ENCODE measurements around the gene PLD3. TPM values are rescaled to one million over a fixed set of nuclear protein-coding genes. Genes with fewer than 3 reads are reported as not detected.

The PLD3 gene
- total RNA-seq, 1 donor from 2014 or later: 353 TPM

DNA sequence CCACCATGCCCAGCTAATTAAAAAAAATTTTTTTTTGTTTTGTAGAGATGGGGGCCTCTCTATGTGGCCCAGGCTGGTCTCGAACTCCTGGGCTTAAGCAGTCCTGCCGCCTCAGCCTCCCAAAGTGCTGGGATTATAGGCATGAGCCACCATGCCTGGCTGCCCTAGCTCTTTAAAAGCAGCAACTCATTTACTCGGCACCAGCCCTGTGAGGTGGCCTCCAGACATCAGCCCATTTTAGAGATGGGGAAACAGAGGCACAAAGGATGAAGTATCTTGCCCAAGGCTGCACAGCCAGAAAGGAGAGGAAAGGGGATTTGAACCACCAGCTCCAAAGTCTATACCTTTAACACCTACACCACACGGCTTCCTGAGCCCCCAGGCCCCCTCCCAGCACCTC lies 64.4 kb downstream of the PLD3 start:
- no peak for DNase-seq (ENCODE audit: low spot score, unreplicated experiment)
- no peaks in the 10 kb centered on the region for H3K9me3 Mint-ChIP-seq (ENCODE audit: low read depth)
- no peak overlapping the region for H3K4me3 Mint-ChIP-seq (ENCODE audit: low read depth)
- TF ChIP-seq, protein P1, sequence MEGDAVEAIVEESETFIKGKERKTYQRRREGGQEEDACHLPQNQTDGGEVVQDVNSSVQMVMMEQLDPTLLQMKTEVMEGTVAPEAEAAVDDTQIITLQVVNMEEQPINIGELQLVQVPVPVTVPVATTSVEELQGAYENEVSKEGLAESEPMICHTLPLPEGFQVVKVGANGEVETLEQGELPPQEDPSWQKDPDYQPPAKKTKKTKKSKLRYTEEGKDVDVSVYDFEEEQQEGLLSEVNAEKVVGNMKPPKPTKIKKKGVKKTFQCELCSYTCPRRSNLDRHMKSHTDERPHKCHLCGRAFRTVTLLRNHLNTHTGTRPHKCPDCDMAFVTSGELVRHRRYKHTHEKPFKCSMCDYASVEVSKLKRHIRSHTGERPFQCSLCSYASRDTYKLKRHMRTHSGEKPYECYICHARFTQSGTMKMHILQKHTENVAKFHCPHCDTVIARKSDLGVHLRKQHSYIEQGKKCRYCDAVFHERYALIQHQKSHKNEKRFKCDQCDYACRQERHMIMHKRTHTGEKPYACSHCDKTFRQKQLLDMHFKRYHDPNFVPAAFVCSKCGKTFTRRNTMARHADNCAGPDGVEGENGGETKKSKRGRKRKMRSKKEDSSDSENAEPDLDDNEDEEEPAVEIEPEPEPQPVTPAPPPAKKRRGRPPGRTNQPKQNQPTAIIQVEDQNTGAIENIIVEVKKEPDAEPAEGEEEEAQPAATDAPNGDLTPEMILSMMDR (IDR thresholded peaks at IDR 0.05; ENCODE audit: unreplicated experiment): no peak
- no peaks in the 10 kb centered on the region for H3K36me3 Mint-ChIP-seq (ENCODE audit: insufficient read depth)
- peaks cover 5% of the 10 kb centered on the region for H3K27me3 Mint-ChIP-seq
- no peak overlapping the region for H3K27ac Mint-ChIP-seq
- H3K4me1 Mint-ChIP-seq (ENCODE audit: low read depth): peaks cover 2% of the 10 kb centered on the region

DNA sequence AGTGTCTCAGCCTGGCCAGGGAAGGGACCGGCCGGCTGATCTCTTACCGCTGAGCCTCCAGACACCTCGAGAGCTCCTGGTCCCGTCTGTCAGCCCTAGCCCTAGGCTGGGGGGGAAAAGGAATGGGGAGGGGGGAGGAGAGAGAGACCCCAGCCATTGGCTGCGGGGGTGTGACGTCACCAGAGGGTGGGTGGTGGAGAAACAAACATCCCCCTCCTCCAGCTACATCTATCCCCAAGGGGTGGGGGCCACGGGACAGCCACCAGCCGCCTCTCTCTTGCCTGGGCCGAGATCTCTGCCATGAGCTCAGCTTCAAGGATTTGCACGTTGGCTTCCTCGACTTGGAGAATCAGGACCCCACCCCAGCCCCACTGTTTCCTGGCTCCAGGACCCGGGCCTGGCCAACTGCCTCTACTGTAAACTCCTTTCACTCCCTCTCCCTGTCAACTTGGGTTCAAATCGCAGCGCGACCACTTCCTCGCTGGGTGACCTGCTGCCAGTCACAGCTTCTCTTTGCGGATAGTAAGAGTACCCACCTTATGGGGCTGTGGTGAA lies 64.9 kb downstream of the PLD3 start, which contains the start of gene PRX:
Gene PRX (minus strand): TSS at position 88 of the 555 bp plus-strand sequence. CDS start 5,446 bp downstream, outside the sequence.
- peaks cover 2% of the 10 kb centered on the region for H3K4me1 Mint-ChIP-seq (ENCODE audit: low read depth)
- no peak for DNase-seq (ENCODE audit: low spot score, unreplicated experiment)

DNA sequence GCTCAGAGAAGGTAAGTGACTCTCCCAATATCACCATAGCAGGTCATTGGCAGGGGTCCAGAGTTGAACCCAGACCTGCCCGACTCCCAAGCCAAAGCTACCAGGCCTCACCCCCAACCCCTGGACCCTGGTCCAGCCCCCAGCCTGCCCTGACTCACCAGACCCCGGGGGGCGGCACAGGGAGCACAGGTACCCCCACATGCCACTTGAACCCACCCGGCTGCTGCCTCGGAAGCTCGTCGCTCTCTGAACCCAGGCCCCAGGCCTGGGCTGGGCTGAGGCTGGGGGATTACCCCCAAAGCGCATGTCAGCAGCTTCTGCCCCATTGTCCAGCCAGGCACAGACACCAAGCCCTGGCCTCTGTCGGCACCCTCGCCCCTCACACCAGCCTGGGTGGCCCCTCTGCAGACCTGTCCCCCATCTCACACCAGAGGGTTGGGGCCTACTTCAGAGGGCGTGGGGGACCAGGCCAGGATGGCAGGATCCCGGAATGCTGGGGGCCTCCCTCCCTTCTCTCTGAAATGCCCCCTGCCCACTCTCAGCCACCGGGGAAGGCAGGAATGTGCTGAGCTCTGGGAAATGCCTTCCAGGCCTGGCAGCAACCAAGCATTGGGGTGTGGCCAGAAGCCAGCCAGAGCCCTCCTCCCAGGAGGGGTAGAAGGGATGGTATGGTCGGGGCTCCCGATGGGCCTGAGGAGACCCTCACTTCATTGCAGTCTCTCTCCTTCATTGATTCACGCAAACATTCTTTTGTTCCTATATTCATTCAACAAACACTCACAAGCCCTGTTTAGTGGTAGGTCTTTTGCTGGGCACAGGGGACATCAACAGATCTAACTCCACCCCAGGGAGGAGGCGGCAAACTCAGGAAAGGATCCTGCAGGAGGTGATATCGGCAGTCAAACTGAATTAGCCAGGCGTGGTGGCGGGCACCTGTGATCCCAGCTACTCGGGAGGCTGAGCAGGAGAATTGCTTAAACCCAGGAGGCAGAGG lies 66.3 kb downstream of the PLD3 start:
- TF ChIP-seq, protein P1 (IDR thresholded peaks at IDR 0.05; ENCODE audit: unreplicated experiment): no peak
- Mint-ChIP-seq H3K27ac (no peak overlapping the region), H3K36me3 (ENCODE audit: insufficient read depth) (no peaks in the 10 kb centered on the region), H3K27me3 (peaks cover 8% of the 10 kb centered on the region), H3K4me3 (ENCODE audit: low read depth) (no peak overlapping the region), H3K9me3 (ENCODE audit: low read depth) (no peaks in the 10 kb centered on the region), H3K4me1 (ENCODE audit: low read depth) (peaks cover 2% of the 10 kb centered on the region)
- no peak for DNase-seq (ENCODE audit: low spot score, unreplicated experiment)

More for the DNA sequence above, 64.9 kb downstream of the PLD3 start, which contains the start of gene PRX:
- Mint-ChIP-seq H3K9me3 (ENCODE audit: low read depth) (no peaks in the 10 kb centered on the region), H3K27ac (no peak within 1 kb of the TSS), H3K27me3 (peaks cover 7% of the 10 kb centered on the region), H3K36me3 (ENCODE audit: insufficient read depth) (no peaks in the 10 kb centered on the region), H3K4me3 (ENCODE audit: low read depth) (no peak within 1 kb of the TSS)
- TF ChIP-seq, protein P1 (IDR thresholded peaks at IDR 0.05; ENCODE audit: unreplicated experiment): no peak

DNA sequence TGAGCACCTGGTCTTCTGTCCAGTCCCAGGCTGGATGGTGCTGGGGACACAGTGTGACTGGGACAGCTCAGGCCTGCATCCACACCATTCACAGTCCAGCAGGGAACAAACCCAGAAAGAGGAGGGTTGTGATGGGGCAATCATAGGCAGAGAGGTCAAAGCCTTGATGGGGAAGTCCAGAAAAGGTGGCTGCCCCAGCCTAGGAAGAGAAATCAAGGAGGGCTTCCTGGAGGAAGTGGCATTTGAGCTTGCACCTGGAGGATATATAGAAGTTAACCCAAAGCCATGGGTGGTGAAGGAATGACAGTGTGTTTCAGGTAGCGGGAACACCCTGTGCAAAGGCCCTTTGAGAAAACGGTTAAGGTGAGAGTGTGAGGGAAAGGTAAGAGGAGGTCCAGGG lies 67.3 kb downstream of the PLD3 start:
- TF ChIP-seq, protein P1 (IDR thresholded peaks at IDR 0.05; ENCODE audit: unreplicated experiment): no peak
- no peak overlapping the region for H3K27ac Mint-ChIP-seq
- H3K9me3 Mint-ChIP-seq (ENCODE audit: low read depth): no peaks in the 10 kb centered on the region
- no peak for DNase-seq (ENCODE audit: low spot score, unreplicated experiment)
- no peaks in the 10 kb centered on the region for H3K36me3 Mint-ChIP-seq (ENCODE audit: insufficient read depth)
- peaks cover 2% of the 10 kb centered on the region for H3K4me1 Mint-ChIP-seq (ENCODE audit: low read depth)
- peaks cover 8% of the 10 kb centered on the region for H3K27me3 Mint-ChIP-seq
- no peak overlapping the region for H3K4me3 Mint-ChIP-seq (ENCODE audit: low read depth)

DNA sequence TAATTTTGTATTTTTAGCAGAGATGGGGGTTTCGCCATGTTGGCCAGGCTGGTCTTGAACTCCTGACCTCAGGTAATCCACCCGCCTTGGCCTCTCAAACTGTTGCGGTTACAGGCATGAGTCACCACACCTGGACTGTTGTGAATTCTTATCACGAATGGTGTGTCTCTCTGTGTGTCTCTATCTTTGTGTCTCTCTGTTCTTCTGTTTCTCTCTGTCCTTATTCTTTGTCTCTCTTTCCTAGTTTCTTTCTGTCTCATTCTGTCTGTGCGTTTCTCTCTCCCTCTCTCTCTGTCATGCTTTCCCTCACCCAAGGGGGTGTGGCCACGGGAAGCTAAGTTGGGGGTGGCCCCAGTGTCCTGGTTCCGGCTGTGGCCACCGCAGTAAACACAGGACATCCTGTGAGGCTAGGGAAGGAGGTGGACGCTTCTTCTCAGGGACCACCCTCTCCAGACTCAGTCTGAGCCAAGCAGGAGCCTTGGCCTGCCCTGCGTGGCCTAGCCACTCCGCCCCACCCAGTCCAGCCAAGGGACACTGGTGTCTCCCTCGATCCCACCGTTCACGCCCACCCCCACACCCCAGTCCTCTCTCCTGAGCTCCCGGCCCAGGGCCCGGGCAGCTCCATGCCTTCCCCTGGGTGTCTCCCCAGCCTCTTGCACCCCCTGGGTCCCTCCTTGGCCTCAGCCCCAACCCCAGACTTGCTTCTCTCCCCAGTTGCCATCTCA lies 68.6 kb downstream of the PLD3 start:
- H3K36me3 Mint-ChIP-seq (ENCODE audit: insufficient read depth): no peaks in the 10 kb centered on the region
- no peaks in the 10 kb centered on the region for H3K9me3 Mint-ChIP-seq (ENCODE audit: low read depth)
- TF ChIP-seq, protein P1 (IDR thresholded peaks at IDR 0.05; ENCODE audit: unreplicated experiment): no peak
- H3K27me3 Mint-ChIP-seq: peaks cover 5% of the 10 kb centered on the region
- H3K27ac Mint-ChIP-seq: no peak overlapping the region
- peaks cover 6% of the 10 kb centered on the region for H3K4me1 Mint-ChIP-seq (ENCODE audit: low read depth)
- DNase-seq (ENCODE audit: low spot score, unreplicated experiment): no peak
- no peak overlapping the region for H3K4me3 Mint-ChIP-seq (ENCODE audit: low read depth)

Data from progenitor cell of endocrine pancreas (in vitro differentiated cells).